ENCODE data around the gene SULF2. TPM values are rescaled to one million over a fixed set of nuclear protein-coding genes. Genes with fewer than 3 reads are reported as not detected.
A peak's percentile ranks its signal among the peaks of the same experiment; 100 is the strongest.

The SULF2 gene
- total and polyA plus RNA-seq, 2 of the 13 experiments (the other 11 are each of a cell fraction or from before 2014, with no cell fraction given): 7.2 to 50.9 TPM

- TF ChIP-seq HMGXB4 (CRISPR knock-in tag; IDR thresholded peaks at IDR 0.05; ENCODE audit: borderline replicate concordance in 1 of 2, low read depth in 1 of 2) (peak in 1 of 2 experiments; percentile 74; a peak in 2 of 4 replicates), TBX3 (IDR thresholded peaks at IDR 0.05; ENCODE audit: borderline replicate concordance) (peak; percentile 47; the same call in 1 of the 2 replicates), ZNF720 (CRISPR knock-in tag; IDR thresholded peaks at IDR 0.05) (0 out of 2 replicates have a peak, but pooled peaks have one; percentile 50), AHR (CRISPR knock-in tag; IDR thresholded peaks at IDR 0.05) (peak; percentile 73; the same call in 1 of the 2 replicates), RELA (CRISPR knock-in tag; IDR thresholded peaks at IDR 0.05) (peak; percentile 91), ZNF432 (CRISPR knock-in tag; IDR thresholded peaks at IDR 0.05; ENCODE audit: borderline replicate concordance) (0 out of 2 replicates have a peak, but pooled peaks have one; percentile 39), ZNF513 (CRISPR knock-in tag; conservative IDR thresholded peaks at IDR 0.05) (no peak), MIER2 (CRISPR knock-in tag; IDR thresholded peaks at IDR 0.05) (0 out of 2 replicates have a peak, but pooled peaks have one; percentile 40), HNF1B (CRISPR knock-in tag; IDR thresholded peaks at IDR 0.05) (peak; percentile 65; the same call in 1 of the 2 replicates), TFDP2 (CRISPR knock-in tag; IDR thresholded peaks at IDR 0.05) (peak; percentile 69; the same call in 1 of the 2 replicates), ZNF382 (CRISPR knock-in tag; IDR thresholded peaks at IDR 0.05; ENCODE audit: borderline replicate concordance) (no peak), ZNF619 (CRISPR knock-in tag; IDR thresholded peaks at IDR 0.05) (0 out of 2 replicates have a peak, but pooled peaks have one; percentile 34), KDM5B (CRISPR knock-in tag; IDR thresholded peaks at IDR 0.05; ENCODE audit: borderline replicate concordance) (peak; percentile 82; the same call in 1 of the 2 replicates), MATR3 (CRISPR knock-in tag; IDR thresholded peaks at IDR 0.05) (0 out of 2 replicates have a peak, but pooled peaks have one; percentile 78)
- TF ChIP-seq, protein P1, sequence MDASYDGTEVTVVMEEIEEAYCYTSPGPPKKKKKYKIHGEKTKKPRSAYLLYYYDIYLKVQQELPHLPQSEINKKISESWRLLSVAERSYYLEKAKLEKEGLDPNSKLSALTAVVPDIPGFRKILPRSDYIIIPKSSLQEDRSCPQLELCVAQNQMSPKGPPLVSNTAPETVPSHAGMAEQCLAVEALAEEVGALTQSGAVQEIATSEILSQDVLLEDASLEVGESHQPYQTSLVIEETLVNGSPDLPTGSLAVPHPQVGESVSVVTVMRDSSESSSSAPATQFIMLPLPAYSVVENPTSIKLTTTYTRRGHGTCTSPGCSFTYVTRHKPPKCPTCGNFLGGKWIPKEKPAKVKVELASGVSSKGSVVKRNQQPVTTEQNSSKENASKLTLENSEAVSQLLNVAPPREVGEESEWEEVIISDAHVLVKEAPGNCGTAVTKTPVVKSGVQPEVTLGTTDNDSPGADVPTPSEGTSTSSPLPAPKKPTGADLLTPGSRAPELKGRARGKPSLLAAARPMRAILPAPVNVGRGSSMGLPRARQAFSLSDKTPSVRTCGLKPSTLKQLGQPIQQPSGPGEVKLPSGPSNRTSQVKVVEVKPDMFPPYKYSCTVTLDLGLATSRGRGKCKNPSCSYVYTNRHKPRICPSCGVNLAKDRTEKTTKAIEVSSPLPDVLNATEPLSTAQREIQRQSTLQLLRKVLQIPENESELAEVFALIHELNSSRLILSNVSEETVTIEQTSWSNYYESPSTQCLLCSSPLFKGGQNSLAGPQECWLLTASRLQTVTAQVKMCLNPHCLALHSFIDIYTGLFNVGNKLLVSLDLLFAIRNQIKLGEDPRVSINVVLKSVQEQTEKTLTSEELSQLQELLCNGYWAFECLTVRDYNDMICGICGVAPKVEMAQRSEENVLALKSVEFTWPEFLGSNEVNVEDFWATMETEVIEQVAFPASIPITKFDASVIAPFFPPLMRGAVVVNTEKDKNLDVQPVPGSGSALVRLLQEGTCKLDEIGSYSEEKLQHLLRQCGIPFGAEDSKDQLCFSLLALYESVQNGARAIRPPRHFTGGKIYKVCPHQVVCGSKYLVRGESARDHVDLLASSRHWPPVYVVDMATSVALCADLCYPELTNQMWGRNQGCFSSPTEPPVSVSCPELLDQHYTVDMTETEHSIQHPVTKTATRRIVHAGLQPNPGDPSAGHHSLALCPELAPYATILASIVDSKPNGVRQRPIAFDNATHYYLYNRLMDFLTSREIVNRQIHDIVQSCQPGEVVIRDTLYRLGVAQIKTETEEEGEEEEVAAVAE (CRISPR knock-in tag; IDR thresholded peaks at IDR 0.05; ENCODE audit: borderline replicate concordance): 0 out of 2 replicates have a peak, but pooled peaks have one; percentile 57
- TF ChIP-seq, protein P2, sequence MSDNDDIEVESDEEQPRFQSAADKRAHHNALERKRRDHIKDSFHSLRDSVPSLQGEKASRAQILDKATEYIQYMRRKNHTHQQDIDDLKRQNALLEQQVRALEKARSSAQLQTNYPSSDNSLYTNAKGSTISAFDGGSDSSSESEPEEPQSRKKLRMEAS (IDR thresholded peaks at IDR 0.05): peak; percentile 51; the same call in 1 of the 2 replicates
These were observed 107.4 kb downstream of the SULF2 start (continued) for GRCh38 chr20:47677635-47678453.

Measured in HepG2 (cell line).